Body of pancreas (tissue), 4 donors: ENCODE data around the gene CYTIP.

ENCODE experiments used
- CTCF ChIP-seq, 7 experiments: fragments of 450-650 bp in 4 of 7; fragments of 200-600 bp in 3 of 7; sonication (generic) in 3 of 7; IDR thresholded peaks; one replicate each; pipeline ENCODE4 v1.5.1; 2016 to 2019; ENCODE audit warnings: antibody characterized with exemption in 7 of 7
- POLR2A ChIP-seq, 3 donors: fragments of 450-650 bp; IDR thresholded peaks; one replicate each; pipeline ENCODE4 v1.6.1; 2016; ENCODE audit warnings: antibody characterized with exemption in 3 of 3, mild to moderate bottlenecking in 2 of 3

- no peak for TF ChIP-seq POLR2A (IDR thresholded peaks at IDR 0.05)
- no peak for TF ChIP-seq CTCF (IDR thresholded peaks at IDR 0.05)
Measured at GRCh38 chr2:157394928-157395327, 49.0 kb downstream of the CYTIP start.
